Ammon's horn (tissue), 1 donor: ENCODE measurements around the gene TTLL11.
A peak's percentile ranks its signal among the peaks of the same experiment; 100 is the strongest.

ENCODE experiments used
- DNase-seq: peaks from one replicate; pipeline ENCODE4 v3.0.0-alpha.2; 2016; ENCODE audit warnings: low spot score

TTLL11 gene

GRCh38 chr9:121784731-121785411, 308.2 kb downstream of the TTLL11 start:
- no peak for DNase-seq

GRCh38 chr9:121783521-121784507, 309.3 kb downstream of the TTLL11 start:
- DNase-seq, result peak; percentile 31

- no peak for DNase-seq
Observed at GRCh38 chr9:121783111-121783510, 310.0 kb downstream of the TTLL11 start.

GRCh38 chr9:121782514-121783110, 310.5 kb downstream of the TTLL11 start:
- no peak for DNase-seq

- no peak for DNase-seq
Observed at GRCh38 chr9:121781701-121782464, 311.2 kb downstream of the TTLL11 start.

GRCh38 chr9:121781145-121781548, 312.0 kb downstream of the TTLL11 start:
- no peak for DNase-seq

GRCh38 chr9:121780177-121781040, 312.7 kb downstream of the TTLL11 start:
- DNase-seq, result no peak

- peak; percentile 41 for DNase-seq
Observed at GRCh38 chr9:121779381-121780117, 313.6 kb downstream of the TTLL11 start.

GRCh38 chr9:121778252-121779225, 314.6 kb downstream of the TTLL11 start:
- peak; percentile 67 for DNase-seq

- DNase-seq, result no peak
Observed at GRCh38 chr9:121776739-121777637, 316.1 kb downstream of the TTLL11 start.

- DNase-seq, result no peak
Observed at GRCh38 chr9:121776001-121776738, 316.9 kb downstream of the TTLL11 start.

GRCh38 chr9:121774715-121775613, 318.1 kb downstream of the TTLL11 start:
- no peak for DNase-seq

GRCh38 chr9:121773954-121774714, 319.0 kb downstream of the TTLL11 start:
- no peak for DNase-seq

GRCh38 chr9:121773286-121773953, 319.7 kb downstream of the TTLL11 start:
- no peak for DNase-seq
